AG04450 (cell line): Measurements from ENCODE around the gene PAPPA. TPM values are rescaled to one million over a fixed set of nuclear protein-coding genes. Genes with fewer than 3 reads are reported as not detected.

ENCODE experiments used
- CTCF ChIA-PET: fragments of 300-600, 350-600 bp; formaldehyde crosslinking; extraction: SDS; loops from one replicate; lab custom pipeline; 2022; ENCODE audit warnings: antibody characterized with exemption, inconsistent platforms; lab: Charles Lee
- POLR2A ChIA-PET: fragments of 350-600 bp; formaldehyde crosslinking; extraction: SDS; loops from one replicate; lab custom pipeline; 2021; ENCODE audit warnings: antibody characterized with exemption, inconsistent platforms; lab: Yijun Ruan, JAX
- DNase-seq: peaks from one replicate; pipeline ENCODE4 v3.0.0-alpha.2; 2011; ENCODE audit warnings: low read depth, low spot score
- H3K27ac ChIP-seq: one replicate; pipeline ENCODE4 v1.5.1; 2012; ENCODE audit warnings: low read depth, low read length, control low read depth
- H3K27me3 ChIP-seq: one replicate; pipeline ENCODE4 v1.6.0; 2012; ENCODE audit warnings: low read length; ENCODE audit not compliant: control insufficient read depth, insufficient read depth
- H3K4me3 ChIP-seq: 2 replicates; pipeline ENCODE4 v1.5.1; 2011; ENCODE audit warnings: mild to moderate bottlenecking, low read depth, low read length, control low read depth
- H3K9me3 ChIP-seq: 2 replicates; pipeline ENCODE4 v1.5.1; 2012; ENCODE audit warnings: low read length; ENCODE audit not compliant: control insufficient read depth, insufficient read depth
- polyA plus RNA-seq: library from polyadenylated mRNA; depleted of rRNA; stranded (reverse); fragments of >200 nt; gene quantifications from 2 replicates; pipeline ENCODE4 v1.2.3, GENCODE V29; 2011
- TF ChIP-seq, protein P1 (sequence below): IDR thresholded peaks from 2 replicates; pipeline ENCODE4 v1.5.1; 2011; ENCODE audit warnings: low read depth, low read length, control low read depth, inconsistent platforms

The PAPPA gene
- polyA plus RNA-seq, 1 experiment: 65.0 TPM

DNA sequence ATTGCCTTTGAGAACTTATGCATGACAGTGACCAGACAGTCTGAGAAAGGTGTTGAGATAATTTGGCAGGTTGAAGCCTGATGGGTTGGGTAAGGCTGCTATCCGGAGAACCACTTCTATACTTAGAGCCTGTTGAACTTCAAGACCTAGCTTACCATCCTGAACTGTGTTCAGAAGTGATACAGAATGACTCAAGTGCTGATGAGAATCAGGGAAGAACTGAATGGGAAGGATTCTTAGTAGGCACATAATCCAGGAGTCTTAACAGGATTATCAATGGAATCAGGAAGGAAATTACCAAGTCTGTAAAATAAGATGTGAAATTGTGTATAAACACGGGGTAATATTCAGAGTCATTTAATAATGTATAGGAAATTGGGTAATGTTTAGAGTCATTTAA lies 9.0 kb upstream of the PAPPA start:
- H3K27ac ChIP-seq: no peak overlapping the region
- CTCF ChIA-PET: interaction anchor here (0.8 to 1.3 kb wide), 3 partner anchors 8 to 552 kb away, joined by 3 to 7 read pairs (median 3); no protein-coding TSS in a partner anchor
- POLR2A ChIA-PET: no interaction called here
- TF ChIP-seq, protein P1, sequence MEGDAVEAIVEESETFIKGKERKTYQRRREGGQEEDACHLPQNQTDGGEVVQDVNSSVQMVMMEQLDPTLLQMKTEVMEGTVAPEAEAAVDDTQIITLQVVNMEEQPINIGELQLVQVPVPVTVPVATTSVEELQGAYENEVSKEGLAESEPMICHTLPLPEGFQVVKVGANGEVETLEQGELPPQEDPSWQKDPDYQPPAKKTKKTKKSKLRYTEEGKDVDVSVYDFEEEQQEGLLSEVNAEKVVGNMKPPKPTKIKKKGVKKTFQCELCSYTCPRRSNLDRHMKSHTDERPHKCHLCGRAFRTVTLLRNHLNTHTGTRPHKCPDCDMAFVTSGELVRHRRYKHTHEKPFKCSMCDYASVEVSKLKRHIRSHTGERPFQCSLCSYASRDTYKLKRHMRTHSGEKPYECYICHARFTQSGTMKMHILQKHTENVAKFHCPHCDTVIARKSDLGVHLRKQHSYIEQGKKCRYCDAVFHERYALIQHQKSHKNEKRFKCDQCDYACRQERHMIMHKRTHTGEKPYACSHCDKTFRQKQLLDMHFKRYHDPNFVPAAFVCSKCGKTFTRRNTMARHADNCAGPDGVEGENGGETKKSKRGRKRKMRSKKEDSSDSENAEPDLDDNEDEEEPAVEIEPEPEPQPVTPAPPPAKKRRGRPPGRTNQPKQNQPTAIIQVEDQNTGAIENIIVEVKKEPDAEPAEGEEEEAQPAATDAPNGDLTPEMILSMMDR: no peak
- no peak for DNase-seq
- no peak overlapping the region for H3K4me3 ChIP-seq
- H3K27me3 ChIP-seq: no peaks in the 10 kb centered on the region
- H3K9me3 ChIP-seq: no peaks in the 10 kb centered on the region

GRCh38 chr9:116145036-116145435 lies 8.6 kb upstream of the PAPPA start:
- H3K4me3 ChIP-seq: no peak overlapping the region
- no peak overlapping the region for H3K27ac ChIP-seq
- TF ChIP-seq, protein P1: no peak
- ChIA-PET POLR2A (no interaction called here), CTCF (interaction anchor here (0.8 kb wide), 2 partner anchors 551 to 552 kb away, joined by 3 read pairs; no protein-coding TSS in a partner anchor)
- H3K27me3 ChIP-seq: no peaks in the 10 kb centered on the region
- H3K9me3 ChIP-seq: no peaks in the 10 kb centered on the region
- DNase-seq: no peak

- TF ChIP-seq, protein P1: no peak
- POLR2A ChIA-PET: no interaction called here
Observed at GRCh38 chr9:116147821-116148220, 5.8 kb upstream of the PAPPA start.

GRCh38 chr9:116149844-116150243 lies 3.7 kb upstream of the PAPPA start:
- TF ChIP-seq, protein P1: peak; percentile 62
- POLR2A ChIA-PET: no interaction called here
- H3K9me3 ChIP-seq: no peaks in the 10 kb centered on the region
- no peaks in the 10 kb centered on the region for H3K27me3 ChIP-seq
- no peak for DNase-seq
- no peak overlapping the region for H3K27ac ChIP-seq
- no peak overlapping the region for H3K4me3 ChIP-seq
- CTCF ChIA-PET: interaction anchor here (0.6 to 1.3 kb wide), 3 partner anchors 10 to 557 kb away, joined by 4 to 5 read pairs (median 4); no protein-coding TSS in a partner anchor

More at GRCh38 chr9:116147821-116148220, 5.8 kb upstream of the PAPPA start:
- Histone ChIP-seq H3K9me3 (no peaks in the 10 kb centered on the region), H3K27ac (no peak overlapping the region), H3K27me3 (no peaks in the 10 kb centered on the region), H3K4me3 (no peak overlapping the region)
- CTCF ChIA-PET: interaction anchor here (0.7 to 1.3 kb wide), 3 partner anchors 232 to 556 kb away, joined by 3 to 8 read pairs (median 5); no protein-coding TSS in a partner anchor
- no peak for DNase-seq

DNA sequence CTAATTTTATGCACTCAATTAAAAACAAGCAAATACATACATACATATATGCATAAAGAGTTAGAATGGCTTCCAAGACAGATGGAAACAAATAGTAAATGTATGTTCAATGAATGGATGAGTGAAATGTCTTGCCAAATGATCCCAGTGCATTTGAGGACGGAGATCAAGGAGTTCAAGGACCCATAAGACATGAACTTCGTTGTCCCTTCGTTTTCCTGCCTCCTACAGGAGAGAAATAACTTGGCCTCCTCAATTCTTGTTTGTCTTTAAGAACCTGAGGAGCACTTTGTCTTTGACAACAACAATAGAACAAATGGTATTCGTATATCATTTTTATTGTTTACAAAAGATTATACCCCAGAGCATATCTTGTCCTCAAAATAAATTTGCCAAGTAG lies 2.4 kb upstream of the PAPPA start:
- ChIA-PET POLR2A (interaction anchor here (1.6 to 7.2 kb wide), 2 partner anchors 171 to 207 kb away, joined by 4 to 104 read pairs; no protein-coding TSS in a partner anchor), CTCF (interaction anchor here (1.2 to 3.8 kb wide), 6 partner anchors 17 to 559 kb away, joined by 3 to 37 read pairs (median 6); no protein-coding TSS in a partner anchor)
- Histone ChIP-seq H3K27ac (peak overlapping the region; percentile 40), H3K27me3 (no peaks in the 10 kb centered on the region), H3K4me3 (no peak overlapping the region), H3K9me3 (no peaks in the 10 kb centered on the region)
- no peak for DNase-seq
- TF ChIP-seq, protein P1: no peak
